HG03439 (cell line): Measurements from ENCODE around the gene PIAS2.
A peak's percentile ranks its signal among the peaks of the same experiment; 100 is the strongest.
"Not testable (repeated sequence)": the region's sequence is repeated elsewhere in the genome, so short reads cannot be mapped to it uniquely, and the experiment has no call there.

ENCODE experiments used
- ATAC-seq: cut with Tn5 transposase; IDR thresholded peaks from one replicate; pipeline ENCODE4 v1.9.1; 2021; ENCODE audit warnings: mild to moderate bottlenecking, moderate library complexity; ENCODE audit not compliant: unreplicated experiment

PIAS2 gene, protein sequence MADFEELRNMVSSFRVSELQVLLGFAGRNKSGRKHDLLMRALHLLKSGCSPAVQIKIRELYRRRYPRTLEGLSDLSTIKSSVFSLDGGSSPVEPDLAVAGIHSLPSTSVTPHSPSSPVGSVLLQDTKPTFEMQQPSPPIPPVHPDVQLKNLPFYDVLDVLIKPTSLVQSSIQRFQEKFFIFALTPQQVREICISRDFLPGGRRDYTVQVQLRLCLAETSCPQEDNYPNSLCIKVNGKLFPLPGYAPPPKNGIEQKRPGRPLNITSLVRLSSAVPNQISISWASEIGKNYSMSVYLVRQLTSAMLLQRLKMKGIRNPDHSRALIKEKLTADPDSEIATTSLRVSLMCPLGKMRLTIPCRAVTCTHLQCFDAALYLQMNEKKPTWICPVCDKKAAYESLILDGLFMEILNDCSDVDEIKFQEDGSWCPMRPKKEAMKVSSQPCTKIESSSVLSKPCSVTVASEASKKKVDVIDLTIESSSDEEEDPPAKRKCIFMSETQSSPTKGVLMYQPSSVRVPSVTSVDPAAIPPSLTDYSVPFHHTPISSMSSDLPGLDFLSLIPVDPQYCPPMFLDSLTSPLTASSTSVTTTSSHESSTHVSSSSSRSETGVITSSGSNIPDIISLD

GRCh38 chr18:46917108-46917802 lies at the start of gene PIAS2, which contains the start of gene KATNAL2:
Gene PIAS2 (minus strand): TSS chr18:46917507. CDS start chr18:46917345, 162 bp downstream.
Gene KATNAL2 (plus strand): TSS chr18:46917602. CDS start chr18:46946873, 29,271 bp downstream.
- peak; percentile 86 for ATAC-seq

DNA sequence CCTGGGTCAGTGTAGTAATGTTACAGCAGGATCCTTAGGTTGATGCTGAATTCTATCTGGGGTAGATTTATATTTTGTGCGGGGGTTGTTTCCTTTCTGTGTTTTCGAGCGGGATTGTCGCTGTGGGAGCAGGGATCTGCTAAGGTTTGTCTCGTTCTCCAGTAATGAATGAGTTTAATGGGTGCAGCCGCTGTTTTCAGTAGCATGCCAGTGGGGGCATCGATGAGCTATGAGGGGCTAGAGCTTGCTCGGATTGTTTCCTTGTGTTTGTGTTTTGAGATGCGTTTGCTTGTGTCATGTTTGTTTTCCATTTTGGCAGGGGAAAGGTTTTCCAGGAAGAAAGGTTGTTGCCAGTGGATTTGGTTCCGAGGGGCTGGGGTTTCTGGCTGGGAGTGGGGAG lies 49.0 kb upstream of the PIAS2 start:
- ATAC-seq = not testable (repeated sequence)

- not testable (repeated sequence) for ATAC-seq
These were observed 47.4 kb upstream of the PIAS2 start for GRCh38 chr18:46964579-46965293.

GRCh38 chr18:46963656-46964578 lies 46.6 kb upstream of the PIAS2 start:
- not testable (repeated sequence) for ATAC-seq

- no peak for ATAC-seq
These were observed 40.9 kb upstream of the PIAS2 start for GRCh38 chr18:46958209-46958608.

GRCh38 chr18:46953195-46953594 lies 35.9 kb upstream of the PIAS2 start:
- no peak for ATAC-seq

GRCh38 chr18:46950064-46950656 lies 32.9 kb upstream of the PIAS2 start:
- no peak for ATAC-seq

DNA sequence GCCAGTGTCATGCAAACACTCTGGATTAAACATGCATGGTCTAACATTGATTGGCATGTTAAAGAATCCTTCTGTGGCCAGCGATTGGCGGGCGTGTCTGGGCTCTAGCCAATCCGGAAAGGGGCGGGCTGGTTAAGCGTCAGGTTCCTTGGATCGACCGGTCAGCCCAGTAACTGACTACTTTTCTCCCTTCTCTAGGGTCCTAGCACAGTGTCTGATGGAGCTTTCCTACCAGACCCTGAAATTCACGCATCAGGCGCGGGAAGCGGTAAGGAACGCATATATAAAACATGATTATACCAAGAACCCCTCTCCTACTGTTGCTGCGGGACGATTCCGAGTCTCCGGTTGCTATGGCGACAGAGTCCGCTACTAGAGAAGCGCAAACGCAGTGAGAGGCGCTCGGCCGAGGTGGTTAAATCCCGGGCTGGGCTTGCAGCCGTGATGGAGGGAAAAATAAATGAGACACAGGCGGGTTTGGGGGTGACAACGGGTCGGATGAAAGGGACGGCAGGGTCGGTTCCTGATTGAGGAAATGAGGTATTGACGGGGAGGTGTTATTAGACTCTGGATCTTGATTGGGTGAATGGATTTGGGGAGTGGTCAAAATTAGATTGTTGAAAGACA lies 29.5 kb upstream of the PIAS2 start:
- peak; percentile 98 for ATAC-seq

- ATAC-seq = no peak
These were observed 25.3 kb upstream of the PIAS2 start for GRCh38 chr18:46942646-46943045.

DNA sequence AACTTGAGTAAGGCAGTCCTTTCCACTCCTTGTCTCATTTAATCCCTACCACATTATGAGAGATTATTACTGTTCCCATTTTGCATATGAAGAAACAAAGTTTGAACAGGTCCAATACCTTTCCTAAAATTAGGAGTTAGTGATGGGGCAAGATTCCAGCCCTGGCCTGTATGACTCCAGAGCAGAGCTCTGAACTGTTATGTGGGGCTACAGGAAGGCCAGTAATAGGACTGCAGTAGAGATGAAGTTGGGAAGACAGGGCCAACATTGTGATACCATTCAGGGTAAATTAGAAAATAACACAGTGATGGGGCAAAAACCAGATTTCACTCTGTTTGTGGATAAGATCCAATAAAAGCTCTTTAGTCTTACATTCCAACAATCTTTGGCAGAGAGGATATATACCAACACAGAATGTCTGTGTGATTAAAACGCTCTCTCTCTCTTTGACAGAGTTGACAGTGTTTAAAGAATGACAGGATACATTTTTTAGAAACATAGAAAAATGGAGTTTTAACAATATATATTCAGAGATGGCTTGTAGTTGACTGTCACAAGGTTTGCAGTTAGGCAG lies 22.8 kb upstream of the PIAS2 start:
- ATAC-seq = no peak

DNA sequence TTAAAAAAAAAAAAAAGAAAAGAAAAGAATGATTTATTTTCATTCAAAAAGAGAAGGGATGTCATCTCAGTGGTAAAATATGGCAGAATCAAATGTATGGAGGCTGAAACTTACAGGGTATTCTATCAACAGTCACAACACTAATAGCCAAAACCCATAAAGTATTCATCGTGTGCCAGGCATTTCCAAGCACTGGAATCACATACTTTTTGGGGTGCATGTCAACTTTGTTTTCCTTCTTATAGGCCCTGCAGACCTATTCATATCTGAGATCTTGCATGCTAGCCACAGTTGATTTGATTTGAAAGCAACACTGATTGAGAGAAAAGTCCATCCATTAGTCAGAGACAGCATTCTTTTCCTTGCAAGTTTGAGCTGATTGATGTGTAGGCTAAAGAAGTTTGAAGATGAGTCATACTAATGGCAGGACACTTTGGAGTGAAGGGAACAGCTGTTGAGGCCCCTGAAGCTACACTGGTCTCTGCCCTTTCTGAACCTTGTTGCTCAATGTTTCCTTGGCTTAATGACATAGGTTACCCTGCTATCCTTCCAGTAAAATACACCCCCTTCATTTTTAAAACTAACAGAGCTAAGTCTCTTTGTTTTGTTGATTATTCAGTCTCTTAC lies 22.1 kb upstream of the PIAS2 start:
- ATAC-seq = no peak

DNA sequence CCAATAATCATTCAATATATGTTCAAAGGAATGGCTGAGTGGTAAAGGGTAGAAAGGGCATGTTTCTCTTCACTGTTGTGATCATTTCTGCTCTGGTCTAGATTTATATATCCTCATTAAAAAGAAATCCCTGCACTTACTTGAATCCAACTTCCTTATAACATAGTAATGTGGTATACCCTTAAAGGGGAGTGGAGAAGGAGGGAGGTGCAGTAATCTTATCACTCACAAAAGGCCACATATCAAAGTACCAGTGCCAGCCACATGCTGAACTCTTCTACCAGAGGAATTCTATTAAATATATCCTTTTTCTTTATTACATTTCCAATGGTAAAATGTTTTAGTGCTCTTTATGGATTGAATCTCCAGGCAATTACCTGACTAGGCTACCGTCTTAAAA lies 3.3 kb upstream of the PIAS2 start:
- ATAC-seq = no peak

- ATAC-seq = no peak
These were observed 2.8 kb upstream of the PIAS2 start for GRCh38 chr18:46920067-46920466.

DNA sequence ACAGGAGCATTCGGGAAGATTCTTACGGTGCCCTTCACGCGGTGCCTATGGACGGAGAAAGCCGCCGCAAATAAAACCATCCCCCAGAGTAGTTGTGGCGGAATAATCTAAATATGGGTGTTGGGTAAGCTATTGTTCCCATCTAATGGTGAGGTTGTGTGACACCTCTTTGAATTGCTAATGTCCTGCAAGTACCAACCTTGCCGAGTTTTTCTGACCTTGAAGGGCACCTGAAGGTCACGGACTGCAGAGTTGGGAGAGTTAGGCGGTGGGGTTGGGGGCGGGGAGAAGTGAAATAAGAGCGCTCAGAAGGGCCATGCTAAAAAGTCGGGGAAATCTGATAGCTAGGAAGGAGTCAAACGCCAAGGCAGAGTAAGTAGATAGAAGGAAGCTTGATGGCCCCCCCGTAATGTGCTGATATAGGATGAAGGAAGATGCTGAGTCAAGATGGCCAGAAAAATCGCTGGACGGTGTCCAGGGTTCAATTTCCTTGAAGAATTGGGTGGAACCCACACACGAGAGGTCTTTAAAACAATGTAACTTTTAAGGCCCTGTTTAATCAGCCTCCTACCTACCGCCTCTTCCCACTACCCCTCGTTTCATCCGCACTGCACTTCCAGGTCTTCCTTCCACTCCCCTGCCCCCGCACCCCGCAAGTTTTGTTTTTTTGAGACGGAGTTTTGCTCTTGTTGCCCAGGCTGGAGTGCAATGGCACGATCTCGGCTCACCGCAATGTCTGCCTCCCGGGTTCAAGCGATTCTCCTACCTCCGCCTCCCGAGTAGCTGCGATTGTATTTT lies 695 bp upstream of the PIAS2 start:
- peak; percentile 14 for ATAC-seq

DNA sequence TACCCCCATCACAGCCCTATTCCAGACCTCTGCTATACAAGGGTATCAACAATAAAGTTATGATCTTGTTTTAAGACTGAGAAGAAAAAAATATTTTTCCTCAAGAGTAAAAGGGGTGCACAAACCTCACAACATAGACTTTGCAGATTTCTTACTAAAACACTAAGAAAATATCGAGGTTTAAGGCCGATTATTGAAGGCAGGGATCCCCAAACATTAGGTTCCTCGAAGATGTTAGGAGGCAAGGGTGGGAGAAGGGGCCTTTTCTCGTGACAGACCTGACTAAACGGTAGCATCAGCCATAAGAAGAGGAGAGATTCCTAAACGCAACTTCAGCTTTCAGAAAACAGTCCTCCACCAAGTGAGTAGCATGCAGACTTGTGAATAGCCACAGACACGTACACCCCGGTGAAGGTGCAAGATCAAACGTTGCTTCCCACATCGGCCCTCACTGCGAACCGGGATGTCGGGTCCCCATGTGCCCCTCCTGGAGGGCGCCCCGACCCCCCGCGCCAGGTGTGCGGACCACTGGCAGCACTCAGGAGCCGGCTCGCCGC lies 678 bp downstream of the PIAS2 start:
- ATAC-seq = no peak

- ATAC-seq = no peak
These were observed 1.3 kb downstream of the PIAS2 start for GRCh38 chr18:46915800-46916550.
